DND-41 (cell line): ENCODE data around the gene COPRS.
"Not testable (repeated sequence)": the region's sequence is repeated elsewhere in the genome, so short reads cannot be mapped to it uniquely, and the experiment has no call there.

Experiments used
- CTCF ChIP-seq: IDR thresholded peaks from 2 replicates; pipeline ENCODE4 v1.5.1; 2012; ENCODE audit warnings: borderline replicate concordance, low read length, moderate library complexity, mild to moderate bottlenecking; ENCODE audit not compliant: poor library complexity, severe bottlenecking; ENCODE audit errors: extremely low read depth
- EZH2 ChIP-seq: IDR thresholded peaks from 3 replicates; pipeline ENCODE4 v1.6.1; 2012; ENCODE audit warnings: borderline replicate concordance, low read depth, mild to moderate bottlenecking, moderate library complexity, low read length, inconsistent platforms; ENCODE audit not compliant: severe bottlenecking

GRCh38 chr17:31809876-31810275 lies 49.2 kb downstream of the COPRS start:
- not testable (repeated sequence) for TF ChIP-seq CTCF, EZH2
